ENCODE measurements around the gene FMN1.

Gene FMN1

DNA sequence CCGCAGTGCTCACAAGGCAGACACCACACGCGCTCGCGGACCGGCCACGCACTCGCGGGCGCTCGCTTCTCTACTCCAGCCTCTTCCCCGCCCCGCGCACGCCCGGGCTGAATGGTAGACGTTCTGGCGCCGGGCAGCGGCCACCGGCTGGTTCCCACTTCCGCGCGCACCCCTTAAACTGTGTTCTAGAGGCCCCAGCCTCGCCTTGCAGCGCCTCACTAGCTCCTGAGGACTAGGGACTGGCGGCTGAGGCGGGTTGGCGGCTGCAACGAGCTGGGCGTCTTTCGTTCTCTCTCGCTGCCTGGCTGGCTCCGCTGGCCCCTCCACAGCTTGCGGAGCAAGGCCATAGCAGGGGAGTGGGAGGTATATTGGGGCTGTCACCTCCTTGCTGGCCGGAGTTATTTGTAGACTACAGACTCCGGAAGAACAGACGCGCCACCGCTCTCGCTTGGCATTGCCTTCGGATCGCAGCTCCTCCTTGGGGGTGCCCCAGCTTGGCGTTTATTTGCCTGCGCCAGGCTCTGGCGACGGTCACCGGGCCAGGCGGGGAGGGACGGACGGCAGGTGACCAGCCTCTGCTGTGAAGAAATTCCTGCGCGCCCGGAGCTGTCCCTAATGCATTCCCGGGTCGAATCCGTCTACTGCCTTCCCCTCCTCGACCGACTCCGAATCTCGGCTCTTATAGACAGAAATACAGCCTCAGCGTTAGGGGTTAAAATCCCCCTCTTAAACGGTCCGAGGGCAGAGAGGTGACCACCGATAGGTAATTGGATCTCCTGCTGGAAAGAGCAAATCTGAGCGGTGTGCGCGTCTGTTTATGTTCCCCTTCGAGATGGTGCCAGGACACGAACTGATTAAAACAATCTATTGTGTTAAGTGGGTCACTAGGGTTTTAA lies 475.4 kb downstream of the FMN1 start:
- no peak for DNase-seq (ENCODE audit: low read depth)

DNA sequence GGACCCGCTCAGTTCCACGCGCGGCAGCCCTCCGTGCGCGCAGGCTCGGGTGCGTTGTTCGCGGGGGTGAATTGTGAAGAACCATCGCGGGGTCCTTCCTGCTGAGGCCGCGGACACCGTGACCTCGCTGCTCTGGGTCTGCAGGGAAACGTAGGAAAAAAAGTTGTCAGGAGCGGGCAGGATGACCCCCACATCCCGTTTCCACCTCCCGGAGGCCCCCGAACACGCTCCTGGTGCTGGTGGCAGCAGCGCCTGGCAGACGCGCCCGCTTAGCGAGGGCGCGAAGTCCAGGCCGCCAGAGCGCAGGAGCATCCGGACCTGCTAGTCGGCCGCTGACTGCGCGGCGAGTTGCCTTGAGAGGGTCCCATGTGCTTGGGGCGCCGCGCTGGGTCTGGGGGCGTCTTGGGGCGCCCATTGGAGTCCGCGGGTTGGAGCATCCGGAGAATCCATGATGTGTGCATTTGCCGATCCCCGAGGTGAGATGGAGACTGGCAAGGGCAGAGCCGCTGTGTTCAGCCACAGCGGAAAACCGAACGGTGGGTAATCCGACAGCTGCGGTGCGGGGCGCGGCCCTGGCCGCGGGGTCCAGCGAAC lies 476.2 kb downstream of the FMN1 start:
- DNase-seq (ENCODE audit: low read depth): no peak

DNA sequence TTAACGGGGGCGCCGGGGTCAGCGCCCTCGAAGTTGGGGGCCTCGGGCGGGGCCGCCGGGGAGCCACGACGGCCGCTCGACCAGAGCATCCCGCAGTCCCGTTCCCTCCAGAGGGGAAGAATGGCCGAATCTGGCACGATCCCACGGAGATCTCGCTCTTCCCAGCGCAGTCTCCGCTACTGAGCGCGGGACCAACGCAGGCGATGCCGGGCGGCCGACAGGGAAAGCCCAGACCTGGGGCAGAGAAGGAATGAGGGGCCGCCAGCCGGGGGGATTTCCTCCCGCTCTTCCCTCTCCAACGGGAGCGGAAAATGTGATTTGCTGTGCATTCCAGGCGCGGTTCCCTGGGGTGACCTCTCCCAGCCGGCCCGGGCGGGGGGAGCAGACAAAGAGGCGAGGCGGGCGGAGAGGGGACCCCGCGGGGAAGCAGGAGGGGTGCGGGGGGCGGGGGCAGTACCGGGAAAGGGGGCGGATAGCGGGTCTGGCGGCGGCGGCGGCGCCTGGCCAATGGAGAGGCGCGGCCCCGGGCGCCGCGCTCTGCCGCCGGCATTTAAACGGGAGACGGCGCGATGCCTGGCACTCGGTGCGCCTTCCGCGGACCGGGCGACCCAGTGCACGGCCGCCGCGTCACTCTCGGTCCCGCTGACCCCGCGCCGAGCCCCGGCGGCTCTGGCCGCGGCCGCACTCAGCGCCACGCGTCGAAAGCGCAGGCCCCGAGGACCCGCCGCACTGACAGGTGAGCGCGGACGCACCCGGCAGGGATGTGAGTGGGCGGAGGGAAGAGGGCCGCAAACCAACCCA lies 476.9 kb downstream of the FMN1 start, which contains the start of gene GREM1:
Gene GREM1 (plus strand): TSS at position 579 of the 801 bp plus-strand sequence. CDS start 12,687 bp downstream, outside the sequence.
- no peak for DNase-seq (ENCODE audit: low read depth)

GRCh38 chr15:32716915-32717425 lies 477.5 kb downstream of the FMN1 start:
- DNase-seq (ENCODE audit: low read depth): no peak

- DNase-seq (ENCODE audit: low read depth): no peak
Measured at GRCh38 chr15:32716216-32716914, 478.1 kb downstream of the FMN1 start.
